HL-60 (cell line): ENCODE measurements around the gene CARMIL1.

Experiments used
- CTCF ChIP-seq: IDR thresholded peaks from one replicate; pipeline ENCODE4 v1.5.1; 2011; ENCODE audit warnings: low read length, control low read depth, inconsistent platforms; ENCODE audit not compliant: insufficient read depth
- POLR2AphosphoS5 ChIP-seq: IDR thresholded peaks from 2 replicates; pipeline ENCODE4 v1.6.1; 2012; ENCODE audit warnings: low read depth
- REST ChIP-seq: IDR thresholded peaks from 2 replicates; pipeline ENCODE4 v1.6.1; 2012; ENCODE audit warnings: low read depth; ENCODE audit not compliant: insufficient replicate concordance
- SPI1 ChIP-seq: IDR thresholded peaks from 2 replicates; pipeline ENCODE4 v1.6.1; 2012; ENCODE audit warnings: low read depth, mild to moderate bottlenecking, borderline replicate concordance

GRCh38 chr6:25537349-25538018 lies 258.3 kb downstream of the CARMIL1 start:
- TF ChIP-seq CTCF (no peak), REST (no peak), POLR2AphosphoS5 (no peak), SPI1 (no peak)
